22Rv1 (cell line): Measurements from ENCODE around the gene ZNRF1.

Experiments
- H3K27ac ChIP-seq: fragments of 450-650 bp; 2 replicates; pipeline ENCODE4 v1.5.1; 2017
- CTCF ChIP-seq: fragments of 450-650 bp; IDR thresholded peaks from 2 replicates; pipeline ENCODE4 v1.5.1; 2017; ENCODE audit warnings: mild to moderate bottlenecking
- ZFX ChIP-seq: fragments of 450-650 bp; IDR thresholded peaks from 2 replicates; pipeline ENCODE4 v1.6.1; 2017; ENCODE audit warnings: antibody characterized with exemption, borderline replicate concordance

Gene ZNRF1

GRCh38 chr16:75108792-75109731, 110.2 kb downstream of the ZNRF1 start:
- no peak overlapping the region for H3K27ac ChIP-seq
- TF ChIP-seq ZFX (no peak), CTCF (no peak)

GRCh38 chr16:75109732-75110243, 111.0 kb downstream of the ZNRF1 start:
- no peak overlapping the region for H3K27ac ChIP-seq

GRCh38 chr16:75110637-75111513, 112.1 kb downstream of the ZNRF1 start:
- H3K27ac ChIP-seq: no peak overlapping the region
- TF ChIP-seq CTCF (peak; percentile 91), ZFX (no peak)

More at GRCh38 chr16:75109732-75110243, 111.0 kb downstream of the ZNRF1 start:
- TF ChIP-seq CTCF (no peak), ZFX (no peak)

GRCh38 chr16:75111514-75111940, 112.7 kb downstream of the ZNRF1 start:
- no peak overlapping the region for H3K27ac ChIP-seq
- TF ChIP-seq CTCF: peak; percentile 64
- TF ChIP-seq ZFX: no peak

GRCh38 chr16:75111961-75112733, 113.3 kb downstream of the ZNRF1 start:
- no peak for TF ChIP-seq ZFX
- no peak for TF ChIP-seq CTCF
- no peak overlapping the region for H3K27ac ChIP-seq

GRCh38 chr16:75112734-75113491, 114.1 kb downstream of the ZNRF1 start:
- H3K27ac ChIP-seq: no peak overlapping the region
- TF ChIP-seq CTCF: no peak
- TF ChIP-seq ZFX: no peak
